Endothelial cell (in vitro differentiated cells): ENCODE data around the gene TPX2. TPM values are rescaled to one million over a fixed set of nuclear protein-coding genes. Genes with fewer than 3 reads are reported as not detected.

Experiments
- DNase-seq: peaks from one replicate; pipeline ENCODE4 v3.0.0; 2021; ENCODE audit warnings: low spot score
- H3K27ac Mint-ChIP-seq: one replicate; pipeline ENCODE4 v1.8.0; 2021; ENCODE audit warnings: mixed read lengths, inconsistent platforms; ENCODE audit not compliant: unreplicated experiment
- H3K27me3 Mint-ChIP-seq: one replicate; pipeline ENCODE4 v1.8.0; 2021; ENCODE audit warnings: mild to moderate bottlenecking, moderate library complexity, mixed read lengths, inconsistent platforms; ENCODE audit not compliant: unreplicated experiment
- H3K36me3 Mint-ChIP-seq: one replicate; pipeline ENCODE4 v1.8.0; 2021; ENCODE audit warnings: mild to moderate bottlenecking, low read depth, mixed read lengths, inconsistent platforms; ENCODE audit not compliant: unreplicated experiment
- H3K4me1 Mint-ChIP-seq: one replicate; pipeline ENCODE4 v1.8.0; 2021; ENCODE audit warnings: mild to moderate bottlenecking, mixed read lengths, inconsistent platforms; ENCODE audit not compliant: unreplicated experiment
- H3K4me3 Mint-ChIP-seq: one replicate; pipeline ENCODE4 v1.8.0; 2021; ENCODE audit warnings: mild to moderate bottlenecking, mixed read lengths, inconsistent platforms; ENCODE audit not compliant: unreplicated experiment
- H3K9me3 Mint-ChIP-seq: one replicate; pipeline ENCODE4 v1.8.0; 2021; ENCODE audit warnings: mixed read lengths, inconsistent platforms; ENCODE audit not compliant: unreplicated experiment
- CTCF ChIP-seq: fragments of 200-600 bp; sonication (generic); IDR thresholded peaks from one replicate; pipeline ENCODE4 v1.5.0; 2021; ENCODE audit warnings: antibody characterized with exemption; ENCODE audit not compliant: unreplicated experiment
- total RNA-seq: library from RNA; stranded (reverse); fragmentation: NEBNext Ultra II Directional; extraction: Animal tissue kit (Norgen Biotek cat#: 25700); gene quantifications from one replicate; pipeline ENCODE4 v1.2.1, GENCODE V29; 2021; ENCODE audit not compliant: unreplicated experiment

TPX2 gene
- total RNA-seq, 1 donor from 2014 or later = 27.2 TPM

- no peaks in the 10 kb centered on the region for H3K27me3 Mint-ChIP-seq
- H3K9me3 Mint-ChIP-seq = no peaks in the 10 kb centered on the region
- no peak overlapping the region for H3K4me3 Mint-ChIP-seq
- DNase-seq = no peak
- TF ChIP-seq CTCF = no peak
- no peak overlapping the region for H3K27ac Mint-ChIP-seq
- peaks cover 6% of the 10 kb centered on the region for H3K4me1 Mint-ChIP-seq
- H3K36me3 Mint-ChIP-seq = peaks cover 9% of the 10 kb centered on the region
These were observed 42.9 kb downstream of the TPX2 start for GRCh38 chr20:31781945-31782344.

- H3K27ac Mint-ChIP-seq = no peak overlapping the region
- no peaks in the 10 kb centered on the region for H3K9me3 Mint-ChIP-seq
- peaks cover 6% of the 10 kb centered on the region for H3K4me1 Mint-ChIP-seq
- no peak overlapping the region for H3K4me3 Mint-ChIP-seq
- H3K27me3 Mint-ChIP-seq = no peaks in the 10 kb centered on the region
- no peak for TF ChIP-seq CTCF
- no peaks in the 10 kb centered on the region for H3K36me3 Mint-ChIP-seq
- DNase-seq = no peak
These were observed 45.4 kb downstream of the TPX2 start for GRCh38 chr20:31784354-31785044.

GRCh38 chr20:31785089-31785488 lies 46.0 kb downstream of the TPX2 start:
- H3K4me1 Mint-ChIP-seq = peaks cover 6% of the 10 kb centered on the region
- H3K36me3 Mint-ChIP-seq = no peaks in the 10 kb centered on the region
- no peaks in the 10 kb centered on the region for H3K27me3 Mint-ChIP-seq
- no peak for DNase-seq
- no peak for TF ChIP-seq CTCF
- H3K9me3 Mint-ChIP-seq = no peaks in the 10 kb centered on the region
- no peak overlapping the region for H3K4me3 Mint-ChIP-seq
- no peak overlapping the region for H3K27ac Mint-ChIP-seq

GRCh38 chr20:31788578-31788977 lies 49.5 kb downstream of the TPX2 start:
- Mint-ChIP-seq H3K27me3 (no peaks in the 10 kb centered on the region), H3K36me3 (no peaks in the 10 kb centered on the region), H3K4me1 (no peaks in the 10 kb centered on the region), H3K9me3 (no peaks in the 10 kb centered on the region), H3K27ac (no peak overlapping the region), H3K4me3 (no peak overlapping the region)
- no peak for TF ChIP-seq CTCF
- DNase-seq = no peak

GRCh38 chr20:31790401-31790800 lies 51.3 kb downstream of the TPX2 start:
- no peak for TF ChIP-seq CTCF
- DNase-seq = no peak
- Mint-ChIP-seq H3K4me1 (no peaks in the 10 kb centered on the region), H3K27ac (no peak overlapping the region), H3K4me3 (no peak overlapping the region), H3K9me3 (no peaks in the 10 kb centered on the region), H3K27me3 (no peaks in the 10 kb centered on the region), H3K36me3 (peaks cover 6% of the 10 kb centered on the region)
